Activated CD8-positive, alpha-beta T cell treated with anti-CD3 and anti-CD28 coated beads for 36 hours (primary cell): ENCODE results near the gene RBP2. TPM values are rescaled to one million over a fixed set of nuclear protein-coding genes. Genes with fewer than 3 reads are reported as not detected.

Experiments
- ATAC-seq: fragments of 200-7000 bp; cut with Tn5 transposase; one replicate; pipeline ENCODE4 v1.10.0; 2021; ENCODE audit warnings: mild to moderate bottlenecking, moderate library complexity
- CTCF ChIA-PET: fragments of 350-600 bp; sonication (Branson Sonifier 250); formaldehyde crosslinking; loops from one replicate; lab custom pipeline; 2021; ENCODE audit warnings: antibody characterized with exemption; lab: Charles Lee
- POLR2A ChIA-PET: fragments of 350-600 bp; sonication (Branson Sonifier 250); formaldehyde crosslinking; loops from one replicate; lab custom pipeline; 2021; ENCODE audit warnings: antibody characterized with exemption; lab: Charles Lee
- DNase-seq: peaks from one replicate; pipeline ENCODE4 v3.0.0-alpha.2; 2020
- H3K27ac Mint-ChIP-seq: one replicate; pipeline ENCODE4 v1.8.0; 2021; ENCODE audit warnings: mild to moderate bottlenecking, mixed read lengths
- H3K27me3 Mint-ChIP-seq: one replicate; pipeline ENCODE4 v1.8.0; 2021; ENCODE audit warnings: mixed read lengths
- H3K36me3 Mint-ChIP-seq: one replicate; pipeline ENCODE4 v1.8.0; 2021; ENCODE audit warnings: low read depth, mixed read lengths
- H3K4me1 Mint-ChIP-seq: one replicate; pipeline ENCODE4 v1.8.0; 2021; ENCODE audit warnings: low read depth, mixed read lengths
- H3K4me3 Mint-ChIP-seq: one replicate; pipeline ENCODE4 v1.8.0; 2021; ENCODE audit warnings: mild to moderate bottlenecking, moderate library complexity, mixed read lengths
- H3K9me3 Mint-ChIP-seq: one replicate; pipeline ENCODE4 v1.8.0; 2021; ENCODE audit warnings: mixed read lengths
- intact Hi-C: fragments of 100-400 bp; cut with micrococcal nuclease; formaldehyde crosslinking; loops from one replicate; pipeline ENCODE4 v1.10.0; 2022
- total RNA-seq, 2 experiments: library from RNA; stranded (reverse); gene quantifications; one replicate each; pipeline ENCODE4 v1.2.3, GENCODE V29; 2021
- TF ChIP-seq, protein P1 (sequence below): fragments of 200-600 bp; IDR thresholded peaks from one replicate; pipeline ENCODE4 v1.8.0; 2022; ENCODE audit warnings: antibody characterized with exemption, mild to moderate bottlenecking

Gene RBP2
- total RNA-seq, 2 experiments from 2014 or later, result not detected

GRCh38 chr3:139481116-139481515, 4.8 kb upstream of the RBP2 start:
- no peak for DNase-seq
- no peak overlapping the region for H3K4me3 Mint-ChIP-seq
- no peaks in the 10 kb centered on the region for H3K27me3 Mint-ChIP-seq
- POLR2A ChIA-PET, result interaction anchor here (1.2 kb wide), 1 partner anchor 15 kb away, joined by 6 read pairs; no protein-coding TSS in a partner anchor
- H3K4me1 Mint-ChIP-seq, result no peaks in the 10 kb centered on the region
- H3K27ac Mint-ChIP-seq, result no peak overlapping the region
- CTCF ChIA-PET, result no interaction called here
- TF ChIP-seq, protein P1, sequence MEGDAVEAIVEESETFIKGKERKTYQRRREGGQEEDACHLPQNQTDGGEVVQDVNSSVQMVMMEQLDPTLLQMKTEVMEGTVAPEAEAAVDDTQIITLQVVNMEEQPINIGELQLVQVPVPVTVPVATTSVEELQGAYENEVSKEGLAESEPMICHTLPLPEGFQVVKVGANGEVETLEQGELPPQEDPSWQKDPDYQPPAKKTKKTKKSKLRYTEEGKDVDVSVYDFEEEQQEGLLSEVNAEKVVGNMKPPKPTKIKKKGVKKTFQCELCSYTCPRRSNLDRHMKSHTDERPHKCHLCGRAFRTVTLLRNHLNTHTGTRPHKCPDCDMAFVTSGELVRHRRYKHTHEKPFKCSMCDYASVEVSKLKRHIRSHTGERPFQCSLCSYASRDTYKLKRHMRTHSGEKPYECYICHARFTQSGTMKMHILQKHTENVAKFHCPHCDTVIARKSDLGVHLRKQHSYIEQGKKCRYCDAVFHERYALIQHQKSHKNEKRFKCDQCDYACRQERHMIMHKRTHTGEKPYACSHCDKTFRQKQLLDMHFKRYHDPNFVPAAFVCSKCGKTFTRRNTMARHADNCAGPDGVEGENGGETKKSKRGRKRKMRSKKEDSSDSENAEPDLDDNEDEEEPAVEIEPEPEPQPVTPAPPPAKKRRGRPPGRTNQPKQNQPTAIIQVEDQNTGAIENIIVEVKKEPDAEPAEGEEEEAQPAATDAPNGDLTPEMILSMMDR, result no peak
- no peaks in the 10 kb centered on the region for H3K9me3 Mint-ChIP-seq
- no peak for ATAC-seq
- intact Hi-C loops, result no loop called here
- no peaks in the 10 kb centered on the region for H3K36me3 Mint-ChIP-seq

GRCh38 chr3:139480585-139480984, 4.3 kb upstream of the RBP2 start:
- H3K9me3 Mint-ChIP-seq, result no peaks in the 10 kb centered on the region

DNA sequence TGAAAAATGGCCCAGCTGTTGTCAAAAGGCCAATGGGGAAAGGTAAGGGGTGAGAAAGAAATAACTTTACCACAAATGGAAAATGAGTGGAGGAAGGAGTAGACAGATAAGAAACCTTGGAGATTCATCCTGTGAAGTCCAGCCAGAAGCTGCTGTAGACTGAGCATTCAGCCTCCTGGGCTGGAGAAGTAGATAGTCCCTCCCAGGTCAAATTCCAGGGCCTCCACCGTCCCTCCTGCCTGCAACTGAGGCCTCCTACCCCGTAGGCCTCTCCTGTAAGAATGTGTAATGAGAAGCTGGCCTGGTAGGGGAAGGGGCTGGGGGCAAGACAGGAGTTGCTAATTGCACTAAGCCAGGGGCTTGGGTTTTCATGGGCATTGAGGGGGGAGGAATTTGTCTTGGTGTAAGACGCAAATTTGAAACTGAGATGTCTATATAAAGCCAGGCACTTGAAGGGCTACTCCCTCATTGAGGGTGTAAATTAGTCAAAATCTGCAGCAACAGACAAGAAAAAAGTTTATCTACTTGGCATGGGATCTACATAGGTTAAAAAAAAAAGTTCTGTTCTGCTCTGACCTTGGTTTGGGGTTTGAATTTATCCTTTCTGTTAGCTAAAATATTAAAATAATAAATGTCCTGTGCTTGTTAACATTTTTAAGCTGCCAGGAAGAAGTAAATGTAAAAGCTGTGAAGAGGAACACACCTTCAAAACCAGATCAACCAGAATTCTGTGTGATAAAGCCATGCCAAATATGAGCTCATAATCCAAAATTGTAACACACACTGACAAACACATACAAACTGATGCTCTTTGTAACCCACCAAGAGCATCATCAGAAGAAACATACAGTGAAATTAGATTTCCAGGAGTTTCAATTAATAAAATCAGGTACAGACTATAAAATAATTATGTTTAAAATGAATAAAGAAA, 1.7 kb upstream of the RBP2 start:
- no peak overlapping the region for H3K27ac Mint-ChIP-seq
- POLR2A ChIA-PET, result no interaction called here
- H3K4me3 Mint-ChIP-seq, result no peak overlapping the region
- CTCF ChIA-PET, result no interaction called here
- no peak for ATAC-seq
- no peak for DNase-seq
- H3K36me3 Mint-ChIP-seq, result no peaks in the 10 kb centered on the region
- no peaks in the 10 kb centered on the region for H3K4me1 Mint-ChIP-seq
- intact Hi-C loops, result no loop called here
- TF ChIP-seq, protein P1, result no peak
- no peaks in the 10 kb centered on the region for H3K9me3 Mint-ChIP-seq
- no peaks in the 10 kb centered on the region for H3K27me3 Mint-ChIP-seq

More at GRCh38 chr3:139480585-139480984, 4.3 kb upstream of the RBP2 start:
- TF ChIP-seq, protein P1, result no peak
- Mint-ChIP-seq H3K4me3 (no peak overlapping the region), H3K27me3 (no peaks in the 10 kb centered on the region), H3K36me3 (no peaks in the 10 kb centered on the region), H3K4me1 (no peaks in the 10 kb centered on the region), H3K27ac (no peak overlapping the region)
- no peak for DNase-seq
- CTCF ChIA-PET, result no interaction called here
- intact Hi-C loops, result no loop called here
- no peak for ATAC-seq
- POLR2A ChIA-PET, result interaction anchor here (1.2 kb wide), 1 partner anchor 15 kb away, joined by 6 read pairs; no protein-coding TSS in a partner anchor

GRCh38 chr3:139473155-139473771, 3.1 kb downstream of the RBP2 start:
- ATAC-seq, result no peak
- Mint-ChIP-seq H3K9me3 (no peaks in the 10 kb centered on the region), H3K4me1 (no peaks in the 10 kb centered on the region), H3K27me3 (no peaks in the 10 kb centered on the region), H3K27ac (no peak overlapping the region), H3K4me3 (no peak overlapping the region), H3K36me3 (no peaks in the 10 kb centered on the region)
- no peak for DNase-seq
- ChIA-PET CTCF (no interaction called here), POLR2A (interaction anchor here (0.6 kb wide), 1 partner anchor 1547 kb away, joined by 3 read pairs; no protein-coding TSS in a partner anchor)
- intact Hi-C loops, result no loop called here
- TF ChIP-seq, protein P1, result no peak
